Measurements from ENCODE around the gene XRN2. TPM values are rescaled to one million over a fixed set of nuclear protein-coding genes. Genes with fewer than 3 reads are reported as not detected.

The XRN2 gene
- total RNA-seq, 2 experiments from 2014 or later = 52.5 to 69.9 TPM

DNA sequence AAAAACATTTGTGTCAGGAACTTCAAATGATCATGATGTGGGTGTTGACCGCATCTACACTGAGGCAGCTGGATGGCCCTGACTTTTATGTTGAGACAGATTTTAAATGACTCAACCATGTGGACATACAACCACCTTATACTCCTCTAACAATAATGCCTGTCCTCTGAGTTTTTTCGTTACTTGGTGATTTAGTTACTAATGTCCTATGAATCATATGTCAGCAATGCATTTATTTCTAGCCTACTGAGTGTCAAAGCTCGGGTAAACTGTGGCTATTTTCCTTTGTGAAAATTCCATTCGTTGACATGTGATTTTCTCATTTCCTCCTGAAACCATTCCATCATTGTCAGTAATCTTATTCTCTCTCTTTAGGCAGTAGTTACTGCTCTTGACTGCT, 133.1 kb downstream of the XRN2 start:
- peaks cover 31% of the 10 kb centered on the region for H3K27me3 Mint-ChIP-seq
- H3K4me1 Mint-ChIP-seq = no peaks in the 10 kb centered on the region
- H3K4me3 Mint-ChIP-seq = no peak overlapping the region
- H3K27ac Mint-ChIP-seq = no peak overlapping the region
- no peak for DNase-seq
- ATAC-seq = no peak
- H3K36me3 Mint-ChIP-seq = no peaks in the 10 kb centered on the region
- CTCF ChIA-PET = no interaction called here
- no peaks in the 10 kb centered on the region for H3K9me3 Mint-ChIP-seq (ENCODE audit: low read depth)

- no peak overlapping the region for H3K4me3 Mint-ChIP-seq
- H3K27ac Mint-ChIP-seq = no peak overlapping the region
- H3K4me1 Mint-ChIP-seq = no peaks in the 10 kb centered on the region
- no peaks in the 10 kb centered on the region for H3K9me3 Mint-ChIP-seq (ENCODE audit: low read depth)
- DNase-seq (no peak), ATAC-seq (no peak)
- no peaks in the 10 kb centered on the region for H3K36me3 Mint-ChIP-seq
- CTCF ChIA-PET = no interaction called here
- H3K27me3 Mint-ChIP-seq = peaks cover 33% of the 10 kb centered on the region
Measured at GRCh38 chr20:21437248-21437647, 134.1 kb downstream of the XRN2 start.

GRCh38 chr20:21437816-21438215, 134.7 kb downstream of the XRN2 start:
- peaks cover 32% of the 10 kb centered on the region for H3K27me3 Mint-ChIP-seq
- no peak overlapping the region for H3K27ac Mint-ChIP-seq
- ATAC-seq (no peak), DNase-seq (no peak)
- no peak overlapping the region for H3K4me3 Mint-ChIP-seq
- no peaks in the 10 kb centered on the region for H3K9me3 Mint-ChIP-seq (ENCODE audit: low read depth)
- H3K4me1 Mint-ChIP-seq = no peaks in the 10 kb centered on the region
- CTCF ChIA-PET = no interaction called here
- no peaks in the 10 kb centered on the region for H3K36me3 Mint-ChIP-seq

Other genes starting within 250 kb of the XRN2 start
- gene LINC00237, start 197.0 kb upstream of the XRN2 start, total RNA-seq = under 1 TPM in 1 of 2 experiments, not detected in 1; 0.35 TPM
- 10 to 100 TPM; 22.3 to 30.9 TPM for gene KIZ, start 177.2 kb upstream of the XRN2 start, total RNA-seq
- gene NKX2-4, start 94.2 kb downstream of the XRN2 start, total RNA-seq = not detected
- not detected for gene NKX2-2, start 210.7 kb downstream of the XRN2 start, total RNA-seq

All from activated CD8-positive, alpha-beta memory T cell treated with anti-CD3 and anti-CD28 coated beads, Interleukin-2, amount 10 ng/mL, durations not matched to agents 7 days and 5 days (primary cell).